Renal cortical epithelial cell (primary cell): ENCODE measurements around the gene KRTAP20-4. TPM values are rescaled to one million over a fixed set of nuclear protein-coding genes. Genes with fewer than 3 reads are reported as not detected.

ENCODE experiments used
- DNase-seq: peaks from one replicate; pipeline ENCODE4 v3.0.0-alpha.2; 2011; ENCODE audit warnings: low read depth
- total RNA-seq: library from RNA; depleted of rRNA; stranded (reverse); fragments of >200 nt; gene quantifications from 2 replicates; pipeline ENCODE4 v1.2.3, GENCODE V29; 2014

Gene KRTAP20-4
- total RNA-seq, 1 donor from 2014 or later: not detected

GRCh38 chr21:30652891-30653290 lies 32.5 kb downstream of the KRTAP20-4 start:
- no peak for DNase-seq

GRCh38 chr21:30668776-30669175 lies 48.3 kb downstream of the KRTAP20-4 start:
- no peak for DNase-seq

Other genes with a start within 250 kb of the KRTAP20-4 start
- not detected in 2 replicates for gene KRTAP13-2, start 248.4 kb upstream of the KRTAP20-4 start, total RNA-seq
- not detected in 2 replicates for gene KRTAP13-1, start 224.6 kb upstream of the KRTAP20-4 start, total RNA-seq
- gene KRTAP13-3, start 194.7 kb upstream of the KRTAP20-4 start, total RNA-seq: not detected in 2 replicates
- not detected in 2 replicates for gene KRTAP13-4, start 190.4 kb upstream of the KRTAP20-4 start, total RNA-seq
- gene KRTAP15-1, start 180.4 kb upstream of the KRTAP20-4 start, total RNA-seq: not detected in 2 replicates
- not detected in 2 replicates for gene KRTAP19-1, start 140.3 kb upstream of the KRTAP20-4 start, total RNA-seq
- gene KRTAP19-2, start 133.2 kb upstream of the KRTAP20-4 start, total RNA-seq: not detected in 2 replicates
- gene KRTAP19-3, start 128.6 kb upstream of the KRTAP20-4 start, total RNA-seq: not detected in 2 replicates
- gene KRTAP19-4, start 123.5 kb upstream of the KRTAP20-4 start, total RNA-seq: not detected in 2 replicates
- gene KRTAP19-5, start 118.5 kb upstream of the KRTAP20-4 start, total RNA-seq: not detected in 2 replicates
- gene KRTAP19-6, start 78.8 kb upstream of the KRTAP20-4 start, total RNA-seq: not detected in 2 replicates
- gene KRTAP19-7, start 59.3 kb upstream of the KRTAP20-4 start, total RNA-seq: not detected in 2 replicates
- not detected in 2 replicates for gene KRTAP22-2, start 30.2 kb upstream of the KRTAP20-4 start, total RNA-seq
- gene KRTAP6-3, start 28.2 kb upstream of the KRTAP20-4 start, total RNA-seq: not detected in 2 replicates
- not detected in 2 replicates for gene KRTAP6-2, start 21.7 kb upstream of the KRTAP20-4 start, total RNA-seq
- gene KRTAP22-1, start 19.5 kb upstream of the KRTAP20-4 start, total RNA-seq: not detected in 2 replicates
- not detected in 2 replicates for gene KRTAP6-1, start 6.7 kb upstream of the KRTAP20-4 start, total RNA-seq
- not detected in 2 replicates for gene KRTAP20-1, start 4.2 kb upstream of the KRTAP20-4 start, total RNA-seq
- gene KRTAP20-2, start 14.6 kb downstream of the KRTAP20-4 start, total RNA-seq: not detected in 2 replicates
- gene KRTAP20-3, start 22.2 kb downstream of the KRTAP20-4 start, total RNA-seq: not detected in 2 replicates
- gene KRTAP21-3, start 98.2 kb downstream of the KRTAP20-4 start, total RNA-seq: not detected in 2 replicates
- gene KRTAP21-2, start 126.6 kb downstream of the KRTAP20-4 start, total RNA-seq: not detected in 2 replicates
- not detected in 2 replicates for gene KRTAP21-1, start 134.8 kb downstream of the KRTAP20-4 start, total RNA-seq
- gene KRTAP8-1, start 192.6 kb downstream of the KRTAP20-4 start, total RNA-seq: not detected in 2 replicates
- gene KRTAP7-1, start 209.1 kb downstream of the KRTAP20-4 start, total RNA-seq: not detected in 2 replicates